CD4-positive, alpha-beta T cell treated with Interleukin-4 for 1 hour (primary cell): Measurements from ENCODE around the gene PCED1A.
"Not testable (repeated sequence)": the region's sequence is repeated elsewhere in the genome, so short reads cannot be mapped to it uniquely, and the experiment has no call there.

Experiments used
- DNase-seq, 2 donors: peaks; one replicate each; pipeline ENCODE4 v3.0.0-alpha.2; 2020 to 2022

Gene PCED1A

DNA sequence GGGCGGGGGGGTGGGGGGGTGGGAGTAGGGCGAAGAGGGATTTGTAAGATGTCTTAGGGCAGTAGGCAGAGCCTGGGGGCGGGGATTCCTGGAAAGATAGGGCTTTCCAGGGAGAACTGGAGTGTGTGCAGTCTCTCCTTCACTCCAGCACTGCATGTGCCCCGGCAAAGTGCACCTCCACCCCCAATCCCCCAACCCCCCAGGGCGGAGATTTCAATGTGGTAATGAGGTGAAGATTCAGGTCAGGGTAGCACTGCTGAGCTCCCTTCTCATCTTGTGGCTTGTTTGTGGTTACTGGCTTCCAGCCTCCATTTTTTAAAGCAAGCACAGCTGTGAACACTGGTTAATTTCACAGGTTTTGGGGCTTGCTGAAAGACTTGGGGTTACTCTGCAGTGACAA, 18.4 kb downstream of the PCED1A start:
- DNase-seq, result peak; percentile 44 to 61

DNA sequence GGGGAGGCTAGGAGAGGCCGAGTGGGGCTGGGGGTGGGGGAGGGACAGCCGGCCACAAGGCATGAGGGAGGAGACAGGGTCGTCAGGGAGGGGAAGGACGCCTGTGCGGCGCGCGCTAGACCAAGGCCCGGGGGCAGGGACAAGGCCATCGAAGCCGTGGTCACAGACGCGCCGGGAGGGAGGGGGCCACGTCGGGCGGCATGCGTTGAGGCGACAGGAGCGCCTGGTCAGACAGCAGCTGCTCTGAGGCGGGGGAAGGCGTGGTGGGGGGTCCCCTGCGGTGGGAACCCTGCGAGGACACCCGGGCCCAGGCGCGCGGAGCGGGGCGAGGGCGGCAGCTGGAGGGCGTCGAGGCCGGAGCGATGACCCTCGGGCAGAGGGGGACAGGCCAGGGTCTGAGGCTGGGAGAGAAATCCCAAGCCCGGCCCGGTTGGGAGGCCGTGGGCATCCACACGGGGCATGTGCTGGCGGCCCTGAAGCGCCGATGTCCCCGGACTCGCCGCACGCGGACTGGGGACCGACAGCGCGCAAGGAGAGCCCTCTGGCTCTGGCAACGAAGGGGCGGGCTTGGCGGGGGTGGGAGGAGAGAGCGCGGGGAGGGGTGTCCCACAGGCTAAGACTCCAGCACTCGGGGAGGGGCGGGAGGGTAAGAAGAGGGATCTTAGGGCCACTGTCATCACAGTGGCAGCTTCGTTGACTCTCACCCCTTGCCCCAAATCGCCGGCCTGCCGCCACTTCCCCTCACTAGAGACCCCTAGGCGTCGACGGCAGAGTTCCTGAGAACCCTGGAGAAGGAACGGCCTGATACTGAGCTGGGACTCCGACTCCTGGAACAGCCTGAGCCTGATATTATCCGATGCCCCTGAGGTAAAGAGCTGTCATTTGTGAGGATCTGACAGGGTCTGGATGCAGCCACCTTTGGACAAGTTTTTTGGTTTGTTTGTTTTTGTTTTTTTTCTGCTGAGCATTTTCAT, 19.3 kb downstream of the PCED1A start:
- DNase-seq, result no peak

DNA sequence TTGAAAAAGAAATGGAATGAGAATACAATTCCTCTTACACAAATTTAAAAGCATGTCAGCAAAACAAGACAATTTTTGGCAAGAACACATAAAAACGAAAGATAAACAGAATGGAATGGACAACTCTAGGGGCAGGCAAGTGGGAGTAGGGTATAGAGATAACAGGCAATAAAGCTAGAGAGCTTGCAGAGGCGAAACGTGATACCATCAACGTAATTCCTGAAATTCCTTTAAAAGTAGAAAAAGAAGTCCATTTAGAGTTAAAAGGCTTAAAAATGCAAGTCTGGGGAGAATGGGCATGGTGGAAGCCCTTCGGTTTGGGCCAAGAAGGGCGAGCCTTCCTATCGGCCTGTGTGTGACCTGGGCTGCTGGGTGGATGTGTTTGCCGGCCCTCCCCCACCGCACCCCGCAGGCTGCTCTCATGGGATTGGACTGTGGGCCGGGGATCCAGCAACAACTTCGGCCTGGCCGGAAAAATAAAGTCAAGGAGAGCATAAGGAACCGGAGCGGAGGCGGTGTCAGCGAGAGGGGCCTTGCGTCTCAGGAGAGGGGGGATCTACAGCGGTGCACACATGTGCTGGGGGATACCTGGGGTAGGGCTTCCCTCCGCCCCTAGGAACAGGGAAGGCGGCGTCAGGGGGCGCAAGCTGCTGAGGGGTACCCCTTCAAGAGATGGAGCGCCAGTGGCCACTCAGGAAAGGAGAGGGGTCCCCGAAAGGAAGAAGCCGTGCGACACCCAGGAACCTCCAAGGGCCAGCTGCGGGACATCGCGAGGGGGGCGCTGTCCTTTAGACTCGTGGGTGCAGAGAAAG, 20.2 kb downstream of the PCED1A start:
- DNase-seq, result no peak

DNA sequence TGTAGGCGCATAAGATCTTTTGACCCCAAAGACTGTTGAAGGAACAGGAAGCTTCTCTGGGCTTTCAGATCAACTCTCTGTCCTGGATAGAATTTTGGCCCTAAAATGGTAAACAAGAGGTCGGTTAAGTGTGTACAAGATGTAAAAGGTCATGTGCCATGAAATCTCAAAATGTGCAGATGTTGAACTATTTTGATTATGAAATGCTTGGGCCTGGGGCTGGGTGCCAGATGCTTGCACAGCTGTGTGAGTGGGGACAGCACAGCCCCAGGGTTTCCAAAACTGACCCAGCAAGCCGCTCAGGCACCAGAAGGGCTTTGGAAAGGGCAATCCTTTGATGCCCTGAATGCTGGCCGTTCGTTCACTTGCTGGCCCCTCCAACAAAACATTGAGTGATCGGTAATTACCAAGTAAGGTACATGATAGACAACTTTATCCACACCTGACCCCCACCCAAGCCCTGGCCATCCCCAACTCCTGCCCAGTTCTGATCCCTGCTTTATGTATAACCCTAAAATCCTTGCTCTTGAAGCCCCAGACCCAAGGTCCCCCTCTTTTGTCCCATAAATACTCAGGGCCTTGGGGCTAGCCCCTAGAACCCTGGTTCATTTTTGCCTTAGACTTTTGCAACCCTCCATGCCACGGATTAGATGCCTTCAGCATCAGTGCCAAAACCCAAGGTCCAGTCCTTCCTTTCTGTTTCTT, 22.4 kb downstream of the PCED1A start:
- no peak for DNase-seq

DNA sequence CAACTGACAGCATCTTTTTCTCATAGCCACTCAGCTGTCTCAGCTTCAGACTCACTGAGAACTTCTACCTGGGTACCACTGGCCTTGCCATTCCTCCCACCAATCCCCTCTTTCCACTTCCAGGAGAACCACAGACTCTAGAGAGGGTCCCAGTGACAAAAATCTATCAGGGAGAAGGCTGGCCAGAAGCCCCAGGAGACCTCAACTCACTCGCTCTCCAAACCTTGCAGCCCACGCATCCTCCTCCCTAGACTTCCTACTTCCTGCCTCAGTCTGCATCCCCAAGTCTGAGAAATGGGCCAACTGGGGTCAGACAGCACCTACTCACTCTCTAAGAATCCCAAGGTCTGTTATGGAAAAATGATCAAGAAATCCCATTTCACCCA, 23.1 kb downstream of the PCED1A start:
- no peak for DNase-seq

DNA sequence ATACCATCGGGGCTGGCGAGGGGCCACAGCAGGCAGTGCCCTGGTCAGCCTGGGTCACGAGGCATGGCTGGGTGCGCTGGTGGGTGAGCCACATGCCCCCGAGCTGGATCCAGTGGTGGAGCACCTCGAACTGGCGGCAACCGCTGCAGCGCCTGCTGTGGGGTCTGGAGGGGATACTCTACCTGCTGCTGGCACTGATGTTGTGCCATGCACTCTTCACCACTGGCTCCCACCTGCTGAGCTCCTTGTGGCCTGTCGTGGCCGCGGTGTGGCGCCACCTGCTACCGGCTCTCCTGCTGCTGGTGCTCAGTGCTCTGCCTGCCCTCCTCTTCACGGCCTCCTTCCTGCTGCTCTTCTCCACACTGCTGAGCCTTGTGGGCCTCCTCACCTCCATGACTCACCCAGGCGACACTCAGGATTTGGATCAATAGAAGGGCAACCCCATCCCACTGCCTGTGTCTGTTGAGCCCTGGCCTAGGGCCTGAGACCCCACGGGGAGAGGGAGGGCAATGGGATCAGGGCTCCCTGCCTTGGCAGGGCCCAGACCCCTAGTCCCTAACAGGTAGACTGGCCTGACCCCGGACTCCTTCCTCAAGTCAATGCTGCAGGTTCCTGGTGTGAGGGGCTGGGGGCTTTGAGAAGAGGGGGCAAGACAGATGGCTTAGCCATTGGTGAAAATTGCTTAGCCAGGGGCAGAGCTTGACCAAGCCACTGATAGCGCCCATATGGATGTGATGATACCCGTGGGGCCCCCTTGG, 23.7 kb downstream of the PCED1A start:
- DNase-seq, result no peak

DNA sequence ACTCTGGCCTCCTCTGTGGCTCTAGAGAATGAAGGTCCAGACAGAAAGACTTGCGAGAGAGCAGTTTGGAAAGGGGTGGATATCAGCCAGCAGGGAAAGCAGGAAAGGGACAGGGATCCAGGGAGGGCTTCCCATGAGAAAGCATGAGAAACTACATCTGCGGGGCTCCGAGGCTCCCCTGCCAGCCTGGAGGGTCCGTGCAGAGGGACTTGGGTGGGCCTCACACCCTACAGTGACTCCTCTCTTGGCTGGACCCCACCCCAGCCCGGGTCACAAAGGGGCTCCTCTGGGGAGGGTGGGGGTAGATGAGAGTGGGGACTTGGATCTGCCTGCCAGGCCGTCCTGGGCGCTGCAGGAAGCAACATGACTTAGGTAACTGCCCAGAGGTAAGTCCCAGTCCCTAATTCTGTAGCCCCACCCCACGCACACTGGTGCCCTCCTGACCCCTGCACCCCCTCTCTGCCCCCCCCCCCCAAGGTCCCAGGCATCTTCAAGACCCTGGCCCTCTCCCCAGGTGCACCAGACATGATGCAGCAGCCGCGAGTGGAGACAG, 24.3 kb downstream of the PCED1A start, which contains the start of gene TMEM239:
Gene TMEM239 (plus strand): TSS at position 335 of the 553 bp plus-strand sequence. CDS start 191 bp downstream, at position 526.
- DNase-seq, result no peak

DNA sequence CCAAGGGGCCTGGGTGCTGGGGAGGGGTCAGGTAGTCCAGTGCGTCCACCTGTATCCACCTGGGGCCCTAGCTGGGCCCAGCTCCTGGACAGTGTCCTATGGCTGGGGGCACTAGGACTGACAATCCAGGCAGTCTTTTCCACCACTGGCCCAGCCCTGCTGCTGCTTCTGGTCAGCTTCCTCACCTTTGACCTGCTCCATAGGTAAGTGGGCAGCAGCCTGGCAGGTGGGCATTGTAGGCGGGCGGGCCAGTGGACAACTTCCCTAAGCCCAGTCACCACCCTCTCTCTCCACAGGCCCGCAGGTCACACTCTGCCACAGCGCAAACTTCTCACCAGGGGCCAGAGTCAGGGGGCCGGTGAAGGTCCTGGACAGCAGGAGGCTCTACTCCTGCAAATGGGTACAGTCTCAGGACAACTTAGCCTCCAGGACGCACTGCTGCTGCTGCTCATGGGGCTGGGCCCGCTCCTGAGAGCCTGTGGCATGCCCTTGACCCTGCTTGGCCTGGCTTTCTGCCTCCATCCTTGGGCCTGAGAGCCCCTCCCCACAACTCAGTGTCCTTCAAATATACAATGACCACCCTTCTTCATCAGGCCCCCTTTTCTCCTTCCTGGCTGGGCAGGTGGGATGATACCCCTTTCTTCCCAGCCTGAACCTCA, 25.1 kb downstream of the PCED1A start:
- DNase-seq, result no peak

DNA sequence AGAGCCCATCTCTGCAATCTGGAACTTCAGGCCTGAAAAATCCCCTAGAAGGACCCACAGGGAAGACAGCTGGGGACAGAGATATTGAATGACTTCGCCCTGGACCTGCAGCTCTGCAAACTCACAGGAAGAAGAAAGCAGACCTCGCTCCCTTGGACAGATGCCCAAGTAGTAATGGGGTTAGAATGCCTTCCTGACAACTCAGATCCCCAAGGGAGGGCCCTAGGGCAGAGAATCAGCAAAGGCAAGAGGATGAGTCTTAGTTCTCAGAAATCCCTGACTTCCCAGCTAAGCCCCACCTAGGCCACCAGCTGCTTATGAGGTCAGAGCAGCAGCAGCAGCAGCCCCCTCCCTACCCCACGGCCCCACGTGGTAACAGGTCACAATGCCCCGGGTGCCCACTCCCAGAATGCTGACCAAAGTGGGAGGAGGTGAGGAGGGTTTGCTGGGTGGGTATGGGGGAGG, 25.8 kb downstream of the PCED1A start, which contains the start of gene C20orf141:
Gene C20orf141 (plus strand): TSS at position 401 of the 465 bp plus-strand sequence. CDS start 198 bp downstream, outside the sequence.
- no peak for DNase-seq

DNA sequence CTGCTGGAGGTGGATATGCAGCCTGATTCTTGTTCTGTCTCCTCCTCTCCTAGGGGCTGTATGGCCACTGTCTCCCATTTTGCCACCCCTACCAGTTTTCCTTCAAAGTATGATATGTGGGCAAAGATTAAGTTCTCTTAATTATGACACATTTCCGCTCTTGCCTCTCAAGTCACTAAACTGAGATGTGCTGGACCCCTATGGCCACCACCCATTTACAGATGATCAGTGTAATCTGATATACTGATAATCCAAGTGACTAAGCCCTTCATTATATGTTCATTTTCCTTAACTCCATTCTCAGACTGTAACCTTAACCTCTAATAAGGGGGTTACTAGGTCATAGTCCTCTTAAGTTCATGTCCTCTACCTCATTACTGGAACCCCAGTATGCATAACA, 26.4 kb downstream of the PCED1A start:
- no peak for DNase-seq

DNA sequence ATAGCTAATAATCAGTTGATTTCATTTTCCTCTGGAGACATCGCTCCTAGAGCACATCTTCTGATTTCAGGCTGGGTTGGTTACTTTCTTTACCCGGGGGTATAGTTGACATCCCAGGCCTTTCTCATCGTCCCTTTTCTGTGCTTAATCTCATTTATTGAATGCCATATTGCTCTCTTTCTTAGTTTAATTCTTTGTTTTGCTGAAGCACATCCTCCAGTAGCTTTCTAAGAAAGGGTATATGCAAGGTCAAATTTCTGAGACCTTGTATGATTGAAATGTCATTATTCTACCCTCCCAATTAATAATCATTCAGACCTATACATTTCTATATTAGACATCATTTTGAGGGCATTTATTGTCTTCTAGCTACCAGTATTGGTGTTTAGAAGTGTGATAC, 28.3 kb downstream of the PCED1A start:
- DNase-seq, result no peak

DNA sequence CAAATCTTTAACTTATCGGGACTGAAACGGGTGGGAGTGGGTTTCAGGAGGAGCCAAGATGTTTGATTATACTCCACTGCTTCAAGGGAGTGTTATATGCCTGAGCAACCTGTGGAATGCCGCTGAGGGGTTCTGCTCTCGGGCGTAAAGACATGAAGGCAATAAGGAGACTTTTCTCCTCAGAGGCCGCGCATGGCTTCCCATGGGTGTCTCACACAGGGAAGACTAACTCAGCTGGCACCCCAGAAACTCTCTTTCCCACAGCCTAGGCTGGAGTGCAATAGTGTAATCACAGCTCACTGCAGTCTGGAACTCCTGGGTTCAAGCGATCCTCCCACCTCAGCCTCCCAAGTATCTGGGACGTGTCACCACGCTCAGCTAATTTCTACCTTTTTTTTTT, 30.8 kb downstream of the PCED1A start:
- DNase-seq, result no peak

DNA sequence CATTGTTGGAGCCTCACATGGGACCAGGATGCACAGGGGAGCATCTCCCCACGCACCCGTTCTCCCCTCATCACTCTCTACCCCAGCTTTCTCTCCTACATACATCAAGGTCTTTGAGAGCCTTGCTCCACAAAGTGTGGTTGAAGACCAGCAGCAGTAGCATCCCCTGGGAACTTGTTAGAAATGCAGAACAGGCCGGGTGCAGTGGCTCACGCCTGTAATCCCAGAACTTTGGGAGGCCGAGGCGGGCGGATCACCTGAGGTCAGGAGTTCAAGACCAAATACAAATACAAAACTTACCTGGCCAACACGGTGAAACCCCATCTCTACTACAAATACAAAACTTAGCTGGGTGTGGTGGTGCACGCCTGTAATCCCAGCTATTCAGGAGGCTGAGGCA, 32.5 kb downstream of the PCED1A start:
- DNase-seq, result not testable (repeated sequence)

DNA sequence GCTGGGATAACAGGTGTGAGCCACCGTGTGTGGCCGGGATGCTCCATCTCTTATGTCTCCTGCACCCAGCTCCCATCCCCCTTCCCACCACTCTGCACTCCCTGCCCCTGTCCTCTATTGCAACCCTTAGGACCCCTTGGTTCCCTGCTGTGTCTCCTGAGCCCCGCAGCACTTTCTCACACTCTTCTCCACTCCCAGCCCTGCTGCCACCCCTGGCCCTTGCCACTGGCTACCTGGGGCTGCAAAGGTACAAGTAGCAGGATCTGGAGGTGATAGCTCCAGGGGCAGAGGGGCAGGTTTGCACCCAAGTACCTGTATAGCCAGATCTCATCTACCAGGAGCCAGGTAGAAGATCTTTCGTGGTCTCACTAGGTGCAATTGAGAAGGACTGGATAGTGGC, 33.4 kb downstream of the PCED1A start:
- DNase-seq, result no peak

DNA sequence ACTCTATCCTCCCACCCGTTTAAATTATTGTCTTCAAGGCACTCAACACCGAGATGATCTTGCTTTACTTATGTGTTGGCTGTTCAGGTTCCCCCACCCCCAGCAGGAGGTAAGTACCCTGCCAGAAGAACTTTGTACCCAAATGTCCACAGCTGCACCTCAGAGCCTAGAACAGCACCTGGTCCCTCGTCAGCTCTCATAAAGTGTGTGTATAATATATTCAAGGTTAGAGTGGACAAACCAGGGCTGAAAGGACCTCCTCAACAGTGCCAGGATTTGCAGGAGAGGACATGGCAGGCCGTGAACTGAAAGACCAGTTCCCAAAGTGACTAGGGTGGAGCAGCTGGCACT, 34.1 kb downstream of the PCED1A start:
- DNase-seq, result no peak

DNA sequence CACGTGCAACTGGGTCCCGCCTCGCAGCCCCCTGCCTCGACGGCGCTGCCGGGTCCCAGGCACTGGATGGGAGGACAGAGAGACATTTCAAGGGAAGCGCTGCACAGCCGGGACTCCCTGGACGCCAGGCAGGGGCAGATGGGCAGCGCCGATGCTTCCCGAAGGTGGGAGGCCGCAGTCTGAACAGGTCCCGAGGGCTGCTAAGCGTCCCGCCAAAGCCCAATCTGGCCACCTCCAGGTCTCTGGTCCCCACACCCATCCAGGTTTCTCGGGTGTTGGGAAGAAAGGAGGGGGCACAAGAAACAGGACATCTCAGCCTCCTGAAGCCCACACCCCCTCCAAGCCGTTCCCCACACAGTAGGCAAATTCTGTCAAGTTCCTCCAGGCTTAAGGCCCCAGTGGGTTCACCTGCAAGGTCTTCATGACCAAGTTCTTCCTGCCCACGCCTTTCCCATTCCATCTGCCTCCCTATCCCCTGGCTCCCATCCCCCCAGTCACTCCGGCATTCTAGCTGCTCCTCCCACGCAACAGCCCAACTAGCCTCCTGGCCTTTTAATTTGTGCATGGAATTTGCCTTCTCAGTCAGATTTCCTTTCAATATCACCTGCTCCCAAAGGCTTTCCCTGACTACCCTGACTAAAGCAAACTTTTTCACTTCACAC, 34.6 kb downstream of the PCED1A start:
- no peak for DNase-seq

DNA sequence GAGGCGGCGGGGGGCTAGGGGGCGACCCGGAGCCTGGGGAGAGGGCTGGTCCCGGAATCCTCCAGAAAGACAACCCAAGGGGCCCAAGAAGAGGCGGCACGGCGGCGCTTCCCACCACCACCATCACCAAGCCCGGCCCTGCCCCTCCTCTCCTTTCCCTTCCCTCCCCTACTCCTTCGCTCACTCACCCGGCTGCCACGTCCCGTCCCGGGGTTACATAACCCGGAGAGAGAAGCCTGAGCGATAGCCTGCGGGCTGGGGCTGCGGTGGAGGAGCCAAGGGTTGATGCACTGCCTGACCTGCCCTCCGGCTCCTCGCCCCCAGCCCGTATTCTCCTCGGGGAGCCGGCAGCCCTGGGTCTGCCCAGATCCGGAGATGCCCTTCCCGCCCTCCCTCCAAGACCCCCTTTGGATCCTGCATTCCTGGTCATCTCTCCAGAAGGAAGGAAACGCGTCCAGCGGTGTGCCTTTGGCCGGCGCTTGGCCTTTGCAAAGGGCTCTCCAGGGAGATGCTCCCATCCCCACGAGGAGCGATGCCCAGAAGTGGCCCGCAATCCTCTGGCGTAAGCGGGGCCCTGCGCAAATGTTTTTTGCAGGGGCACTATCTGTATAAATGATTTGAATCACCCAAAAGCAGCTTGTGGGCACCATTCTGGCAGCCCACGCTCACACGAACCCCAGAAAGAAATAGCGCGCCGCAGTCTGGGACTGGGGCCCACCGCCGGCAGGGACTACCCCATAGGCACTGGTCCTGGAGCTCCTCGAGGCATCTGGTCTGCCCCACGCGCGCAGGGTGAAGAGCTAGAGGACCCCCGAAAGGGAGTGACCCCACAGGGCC, 35.4 kb downstream of the PCED1A start:
- DNase-seq, result no peak

DNA sequence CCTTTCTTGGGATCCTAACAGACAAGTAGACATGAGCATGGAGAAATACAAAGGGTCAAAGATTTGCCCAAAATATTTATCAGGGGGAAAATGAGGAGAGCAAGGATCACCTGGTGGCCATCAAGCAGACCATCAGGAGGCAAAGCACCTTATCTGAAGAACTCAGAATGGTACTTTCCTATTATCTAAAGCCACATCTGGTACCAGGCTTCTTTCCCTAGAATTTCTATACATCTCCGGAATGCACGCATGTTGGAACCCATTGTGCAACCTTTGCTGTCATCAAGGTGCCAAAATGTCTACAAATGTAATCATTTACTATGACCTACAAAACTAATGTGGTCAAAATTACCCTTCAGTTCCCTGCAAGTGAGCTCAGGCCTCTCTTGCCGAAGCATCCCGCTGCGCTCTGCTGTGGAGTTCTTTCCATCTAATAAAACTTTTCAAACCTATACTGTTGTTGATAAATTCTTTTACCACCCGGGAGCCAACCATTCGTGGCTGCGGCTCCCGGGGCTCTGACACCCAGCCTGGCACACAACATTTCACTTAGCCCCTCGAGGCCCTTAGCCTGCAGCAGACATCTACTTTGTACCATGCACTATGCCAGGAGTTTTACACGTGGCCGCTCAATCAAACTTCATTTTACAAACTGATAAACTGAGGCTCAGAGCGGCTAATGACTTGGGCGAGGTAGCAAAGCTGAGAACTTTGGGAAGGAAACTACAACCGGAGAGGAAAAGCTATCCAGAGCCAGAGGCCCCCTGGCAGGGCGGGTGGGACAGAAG, 36.2 kb downstream of the PCED1A start:
- no peak for DNase-seq

DNA sequence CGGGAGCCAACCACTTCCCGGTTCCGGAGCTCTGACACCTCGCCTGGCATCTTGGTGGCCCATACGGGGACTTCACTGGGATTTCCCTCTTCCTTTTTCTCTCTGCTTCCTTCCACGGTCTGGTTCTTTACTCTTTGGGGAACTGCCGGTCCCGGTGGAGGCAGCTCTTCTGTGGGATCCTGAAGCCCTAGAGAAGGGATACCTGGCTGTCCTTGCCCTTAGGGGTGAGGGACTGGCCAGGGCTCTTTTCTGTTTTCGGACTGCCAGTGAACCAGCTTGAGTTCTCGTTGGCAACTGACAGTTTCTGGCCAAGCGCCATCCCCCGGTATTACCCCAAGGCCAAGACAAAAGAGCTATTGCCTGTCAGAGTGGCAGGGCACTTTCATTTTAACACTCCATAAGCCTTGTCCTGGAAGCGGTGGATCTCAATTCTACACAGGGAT, 39.1 kb downstream of the PCED1A start:
- DNase-seq, result no peak
